K562 treated with DMSO at 1 percent for 4 hours (cell line): Measurements from ENCODE around the gene USP44. TPM values are rescaled to one million over a fixed set of nuclear protein-coding genes. Genes with fewer than 3 reads are reported as not detected.

Experiments used
- total RNA-seq: library from RNA; unstranded; fragments of 300-600 nt; gene quantifications from 2 replicates; pipeline ENCODE4 v1.2.3, GENCODE V29; 2022; ENCODE audit not compliant: insufficient read depth

The USP44 gene
- total RNA-seq, result 4.0 and 6.1 TPM in 2 replicates

DNA sequence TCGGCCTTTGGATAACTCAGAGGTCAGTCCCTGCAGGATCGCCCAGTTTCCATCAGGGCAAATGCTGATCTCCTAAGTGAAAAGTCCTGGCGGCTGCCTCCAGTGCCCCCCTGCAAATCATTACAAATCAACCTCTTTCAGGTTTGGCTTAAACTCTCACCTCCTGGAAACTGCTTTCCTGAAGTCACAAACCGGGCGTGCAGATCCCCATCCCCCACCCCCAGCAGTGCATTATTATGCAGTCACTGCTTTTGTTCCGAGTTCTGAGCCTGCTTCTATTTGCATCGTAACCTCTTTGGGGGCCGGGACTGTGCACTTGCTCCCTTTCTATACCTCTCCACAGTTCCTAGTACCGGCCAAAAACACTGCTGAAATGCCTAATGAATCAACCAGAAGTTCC lies at the start of gene USP44:
Gene USP44 (minus strand): TSS at position 172 of the 400 bp plus-strand sequence. CDS start 17,220 bp downstream, outside the sequence.

DNA sequence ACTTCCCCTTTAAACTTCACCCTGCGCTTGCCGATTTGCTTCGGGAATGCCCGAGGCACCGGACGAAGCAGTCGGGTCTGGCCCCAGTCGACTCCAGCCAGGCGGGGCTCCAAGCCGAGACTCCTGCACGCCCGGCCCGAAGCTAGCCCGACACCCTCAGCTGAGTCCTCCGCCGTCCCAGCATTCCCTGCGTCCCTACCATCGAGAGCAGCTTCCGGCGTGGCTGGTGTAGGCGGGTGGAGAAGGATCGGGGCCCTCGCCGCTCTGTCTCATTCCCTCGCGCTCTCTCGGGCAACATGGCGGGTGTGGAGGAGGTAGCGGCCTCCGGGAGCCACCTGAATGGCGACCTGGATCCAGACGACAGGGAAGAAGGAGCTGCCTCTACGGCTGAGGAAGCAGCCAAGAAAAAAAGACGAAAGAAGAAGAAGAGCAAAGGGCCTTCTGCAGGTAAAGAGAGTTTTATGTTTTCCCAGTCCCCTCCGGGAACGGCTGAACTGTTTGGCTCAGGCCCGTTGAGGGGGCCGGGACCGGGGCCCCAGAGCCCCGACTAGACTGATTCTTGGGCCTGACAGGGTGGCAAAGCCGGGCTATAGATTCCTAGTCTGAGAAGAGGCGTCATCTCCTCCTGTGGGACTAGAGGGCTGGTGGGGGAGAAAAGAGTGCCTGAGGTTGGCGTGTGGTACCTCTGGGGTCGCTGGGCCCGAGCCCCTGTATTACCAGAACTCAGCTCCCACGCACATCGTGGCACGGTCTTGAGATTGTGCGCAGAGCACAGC lies 77.2 kb downstream of the USP44 start, which contains the start of gene METAP2:
Gene METAP2 (plus strand): TSS at position 269 of the 776 bp plus-strand sequence. CDS start 28 bp downstream, at position 297.

Other genes starting within 250 kb of the USP44 start
- gene METAP2, start 77.3 kb downstream of the USP44 start, total RNA-seq, result 89.4 and 96.7 TPM in 2 replicates
- gene NTN4, start 239.3 kb upstream of the USP44 start, total RNA-seq, result not detected in 2 replicates